HG02798 (cell line): Measurements from ENCODE around the gene CIITA.
"Not testable (repeated sequence)": the region's sequence is repeated elsewhere in the genome, so short reads cannot be mapped to it uniquely, and the experiment has no call there.

Source experiments
- ATAC-seq: cut with Tn5 transposase; IDR thresholded peaks from one replicate; pipeline ENCODE4 v1.9.1; 2021; ENCODE audit warnings: mild to moderate bottlenecking; ENCODE audit not compliant: unreplicated experiment, poor library complexity

CIITA gene

GRCh38 chr16:10911267-10911666 lies 34.3 kb downstream of the CIITA start:
- no peak for ATAC-seq

GRCh38 chr16:10916534-10916933 lies 39.5 kb downstream of the CIITA start:
- ATAC-seq, result no peak

GRCh38 chr16:10918294-10919002 lies 41.4 kb downstream of the CIITA start:
- peak; percentile 65 for ATAC-seq

- ATAC-seq, result no peak
Observed at GRCh38 chr16:10919003-10919351, 42.0 kb downstream of the CIITA start.

GRCh38 chr16:10920726-10921427 lies 43.9 kb downstream of the CIITA start:
- no peak for ATAC-seq

- ATAC-seq, result no peak
Observed at GRCh38 chr16:10921536-10922327, 44.7 kb downstream of the CIITA start.

GRCh38 chr16:10922328-10923145 lies 45.5 kb downstream of the CIITA start:
- ATAC-seq, result no peak

- no peak for ATAC-seq
Observed at GRCh38 chr16:10923146-10923649, 46.2 kb downstream of the CIITA start.

GRCh38 chr16:10923650-10924214 lies 46.7 kb downstream of the CIITA start:
- ATAC-seq, result no peak

GRCh38 chr16:10925285-10925684 lies 48.3 kb downstream of the CIITA start:
- ATAC-seq, result not testable (repeated sequence)

GRCh38 chr16:10926094-10926493 lies 49.1 kb downstream of the CIITA start:
- no peak for ATAC-seq

GRCh38 chr16:10926867-10927266 lies 49.9 kb downstream of the CIITA start:
- no peak for ATAC-seq

GRCh38 chr16:10927497-10928112 lies 50.6 kb downstream of the CIITA start:
- ATAC-seq, result no peak

GRCh38 chr16:10929097-10929496 lies 52.1 kb downstream of the CIITA start:
- ATAC-seq, result not testable (repeated sequence)

- no peak for ATAC-seq
Observed at GRCh38 chr16:10929853-10930754, 53.1 kb downstream of the CIITA start.

- no peak for ATAC-seq
Observed at GRCh38 chr16:10930755-10931093, 53.7 kb downstream of the CIITA start.

- no peak for ATAC-seq
Observed at GRCh38 chr16:10931134-10931533, 54.1 kb downstream of the CIITA start.

GRCh38 chr16:10931977-10932632 lies 55.1 kb downstream of the CIITA start:
- ATAC-seq, result no peak
